GM21526 (cell line): ENCODE data around the gene HSD11B1L.
A peak's percentile ranks its signal among the peaks of the same experiment; 100 is the strongest.

ENCODE experiments used
- ATAC-seq: cut with Tn5 transposase; IDR thresholded peaks from one replicate; pipeline ENCODE4 v1.9.1; 2021; ENCODE audit warnings: moderate library complexity; ENCODE audit not compliant: unreplicated experiment, low FRiP score

HSD11B1L gene

GRCh38 chr19:5666921-5667610, 13.8 kb upstream of the HSD11B1L start:
- ATAC-seq: no peak

GRCh38 chr19:5667751-5668271, 13.0 kb upstream of the HSD11B1L start:
- ATAC-seq: no peak

- no peak for ATAC-seq
These were observed 11.6 kb upstream of the HSD11B1L start for GRCh38 chr19:5669212-5669611.

- ATAC-seq: no peak
These were observed 9.2 kb upstream of the HSD11B1L start for GRCh38 chr19:5671600-5671999.

GRCh38 chr19:5672708-5673459, 7.9 kb upstream of the HSD11B1L start:
- no peak for ATAC-seq

GRCh38 chr19:5673752-5674151, 7.1 kb upstream of the HSD11B1L start:
- no peak for ATAC-seq

GRCh38 chr19:5674714-5675113, 6.1 kb upstream of the HSD11B1L start:
- ATAC-seq: no peak

GRCh38 chr19:5676105-5676771, 4.6 kb upstream of the HSD11B1L start:
- no peak for ATAC-seq

GRCh38 chr19:5676772-5677105, 4.1 kb upstream of the HSD11B1L start:
- ATAC-seq: no peak

GRCh38 chr19:5677136-5677535, 3.7 kb upstream of the HSD11B1L start:
- ATAC-seq: no peak

GRCh38 chr19:5677580-5677979, 3.2 kb upstream of the HSD11B1L start:
- no peak for ATAC-seq

- ATAC-seq: no peak
These were observed 2.6 kb upstream of the HSD11B1L start for GRCh38 chr19:5678071-5678718.

- no peak for ATAC-seq
These were observed 1.3 kb upstream of the HSD11B1L start for GRCh38 chr19:5679289-5680083.

GRCh38 chr19:5680084-5680436, 767 bp upstream of the HSD11B1L start:
- ATAC-seq: no peak

- ATAC-seq: no peak
These were observed 722 bp downstream of the HSD11B1L start for GRCh38 chr19:5681391-5682106.

GRCh38 chr19:5682107-5682482, 1.3 kb downstream of the HSD11B1L start:
- ATAC-seq: no peak

GRCh38 chr19:5683177-5683886, 2.5 kb downstream of the HSD11B1L start:
- no peak for ATAC-seq

- ATAC-seq: no peak
These were observed 4.0 kb downstream of the HSD11B1L start for GRCh38 chr19:5684694-5685430.

- peak; percentile 23 for ATAC-seq
These were observed 5.5 kb downstream of the HSD11B1L start for GRCh38 chr19:5686326-5686646.
